H9 (cell line): ENCODE data around the gene ZNHIT6. TPM values are rescaled to one million over a fixed set of nuclear protein-coding genes. Genes with fewer than 3 reads are reported as not detected.

Source experiments
- DNase-seq: peaks from one replicate; pipeline ENCODE4 v3.0.0-alpha.2; 2017
- H2AFZ ChIP-seq: one replicate; pipeline ENCODE4 v1.6.1; 2013; ENCODE audit warnings: mild to moderate bottlenecking, low read length, control low read depth, moderate library complexity
- H2AK5ac ChIP-seq: 2 replicates; pipeline ENCODE4 v1.6.1; 2013; ENCODE audit warnings: low read length, control low read depth, mixed read lengths; ENCODE audit not compliant: insufficient read length
- H2BK120ac ChIP-seq: one replicate; pipeline ENCODE4 v1.6.1; 2013; ENCODE audit warnings: low read depth, mild to moderate bottlenecking, low read length, control low read depth, inconsistent platforms; ENCODE audit not compliant: poor library complexity, severe bottlenecking
- H2BK12ac ChIP-seq: 2 replicates; pipeline ENCODE4 v1.6.1; 2013; ENCODE audit warnings: low read length, control low read depth, mixed read lengths, low read depth; ENCODE audit not compliant: insufficient read length
- H2BK15ac ChIP-seq: 2 replicates; pipeline ENCODE4 v1.6.1; 2013; ENCODE audit warnings: low read depth, low read length, control low read depth
- H2BK20ac ChIP-seq: one replicate; pipeline ENCODE4 v1.6.1; 2013; ENCODE audit warnings: low read depth, mild to moderate bottlenecking, low read length, control low read depth, inconsistent platforms; ENCODE audit not compliant: poor library complexity, severe bottlenecking
- H2BK5ac ChIP-seq: 2 replicates; pipeline ENCODE4 v1.6.1; 2013; ENCODE audit warnings: low read length, control low read depth, mixed read lengths; ENCODE audit not compliant: insufficient read length
- H3K14ac ChIP-seq: 2 replicates; pipeline ENCODE4 v1.6.1; 2013; ENCODE audit warnings: low read length, control low read depth; ENCODE audit not compliant: insufficient read depth
- H3K18ac ChIP-seq: 2 replicates; pipeline ENCODE4 v1.6.1; 2013; ENCODE audit warnings: low read depth, mild to moderate bottlenecking, mixed read lengths, low read length, control low read depth; ENCODE audit not compliant: insufficient read length
- H3K23ac ChIP-seq: 2 replicates; pipeline ENCODE4 v1.6.1; 2013; ENCODE audit warnings: low read length, control low read depth, mixed read lengths, low read depth; ENCODE audit not compliant: insufficient read length
- H3K23me2 ChIP-seq: 2 replicates; pipeline ENCODE4 v1.6.1; 2013; ENCODE audit warnings: low read depth, mild to moderate bottlenecking, mixed read lengths, low read length, control low read depth; ENCODE audit not compliant: insufficient read length, poor library complexity, severe bottlenecking
- H3K27ac ChIP-seq: 2 replicates; pipeline ENCODE4 v1.5.1; 2013; ENCODE audit warnings: low read length, control low read depth, mixed read lengths, low read depth; ENCODE audit not compliant: insufficient read length
- H3K27me3 ChIP-seq: 2 replicates; pipeline ENCODE4 v1.6.1; 2013; ENCODE audit warnings: low read length, control low read depth, inconsistent platforms; ENCODE audit not compliant: insufficient read depth
- H3K4ac ChIP-seq: 2 replicates; pipeline ENCODE4 v1.6.1; 2013; ENCODE audit warnings: low read depth, mild to moderate bottlenecking, control low read depth, inconsistent platforms, low read length, moderate library complexity
- H3K4me1 ChIP-seq: 2 replicates; pipeline ENCODE4 v1.6.1; 2013; ENCODE audit warnings: low read length, control low read depth, inconsistent platforms; ENCODE audit not compliant: insufficient read depth
- H3K4me2 ChIP-seq: 2 replicates; pipeline ENCODE4 v1.6.1; 2013; ENCODE audit warnings: low read length, control low read depth, mixed read lengths; ENCODE audit not compliant: insufficient read length, insufficient read depth
- H3K56ac ChIP-seq: 2 replicates; pipeline ENCODE4 v1.6.1; 2013; ENCODE audit warnings: low read depth, mild to moderate bottlenecking, mixed read lengths, low read length, control low read depth; ENCODE audit not compliant: insufficient read length
- H3K79me1 ChIP-seq: 2 replicates; pipeline ENCODE4 v1.6.1; 2013; ENCODE audit warnings: low read depth, mild to moderate bottlenecking, moderate library complexity, low read length, control low read depth, inconsistent platforms; ENCODE audit not compliant: insufficient read depth, poor library complexity, severe bottlenecking
- H3K79me2 ChIP-seq: 2 replicates; pipeline ENCODE4 v1.6.1; 2013; ENCODE audit warnings: low read length, control low read depth, inconsistent platforms; ENCODE audit not compliant: insufficient read depth
- H3K9ac ChIP-seq: 2 replicates; pipeline ENCODE4 v1.6.1; 2013; ENCODE audit warnings: low read length, control low read depth, mixed read lengths; ENCODE audit not compliant: insufficient read length; ENCODE audit errors: extremely low read depth
- H3K9me3 ChIP-seq: one replicate; pipeline ENCODE4 v1.6.1; 2013; ENCODE audit warnings: low read depth, low read length, inconsistent platforms; ENCODE audit not compliant: control insufficient read depth
- H3T11ph ChIP-seq: one replicate; pipeline ENCODE4 v1.6.1; 2013; ENCODE audit warnings: mild to moderate bottlenecking, low read length, control low read depth, inconsistent platforms
- H4K20me1 ChIP-seq: one replicate; pipeline ENCODE4 v1.6.1; 2013; ENCODE audit not compliant: control insufficient read depth, insufficient read length, insufficient read depth
- H4K5ac ChIP-seq: 2 replicates; pipeline ENCODE4 v1.6.1; 2013; ENCODE audit warnings: low read depth, mild to moderate bottlenecking, mixed read lengths, low read length, control low read depth; ENCODE audit not compliant: insufficient read length
- H4K8ac ChIP-seq: replicated peaks from 2 replicates; pipeline ENCODE4 v1.6.1; 2013; ENCODE audit warnings: low read length, control low read depth, mixed read lengths, low read depth; ENCODE audit not compliant: insufficient read length
- H4K91ac ChIP-seq: 2 replicates; pipeline ENCODE4 v1.6.1; 2013; ENCODE audit warnings: low read depth, mild to moderate bottlenecking, moderate library complexity, mixed read lengths, low read length, control low read depth; ENCODE audit not compliant: insufficient read length
- H3K27ac Mint-ChIP-seq, 3 experiments: 2 replicates in 2 of 3; 3 replicates in 1 of 3; pipeline ENCODE4 v1.8.0; 2020 to 2021; ENCODE audit warnings: mixed read lengths in 3 of 3, mild to moderate bottlenecking in 1 of 3, moderate library complexity in 1 of 3
- H3K27me3 Mint-ChIP-seq: 2 replicates; pipeline ENCODE4 v1.8.0; 2021; ENCODE audit warnings: low read depth, mild to moderate bottlenecking, moderate library complexity, mixed read lengths
- H3K36me3 Mint-ChIP-seq, 3 experiments: 2 replicates in 2 of 3; 3 replicates in 1 of 3; pipeline ENCODE4 v1.8.0; 2020 to 2021; ENCODE audit warnings: low read depth in 3 of 3, mixed read lengths in 3 of 3; ENCODE audit not compliant: insufficient read depth in 1 of 3
- H3K4me1 Mint-ChIP-seq, 2 experiments: 2 replicates each; pipeline ENCODE4 v1.8.0; 2020; ENCODE audit warnings: mixed read lengths in 2 of 2
- H3K4me3 Mint-ChIP-seq, 2 experiments: 2 replicates in 1 of 2; 3 replicates in 1 of 2; pipeline ENCODE4 v1.8.0; 2020 to 2021; ENCODE audit warnings: mild to moderate bottlenecking in 2 of 2, mixed read lengths in 2 of 2, moderate library complexity in 1 of 2
- H3K9me3 Mint-ChIP-seq, 2 experiments: 2 replicates in 1 of 2; 3 replicates in 1 of 2; pipeline ENCODE4 v1.8.0; 2020; ENCODE audit warnings: mild to moderate bottlenecking in 2 of 2, mixed read lengths in 2 of 2, moderate library complexity in 1 of 2
- total RNA-seq: library from RNA; stranded (reverse); gene quantifications from 2 replicates; pipeline ENCODE4 v1.2.1, GENCODE V29; 2021
- TF ChIP-seq, protein P1 (sequence below): fragments of 200-600 bp; sonication (generic); conservative IDR thresholded peaks from 3 replicates; pipeline ENCODE4 v1.8.0; 2021; ENCODE audit warnings: antibody characterized with exemption, mild to moderate bottlenecking

Gene ZNHIT6
- total RNA-seq, 1 experiment from 2014 or later = 21.5 TPM

DNA sequence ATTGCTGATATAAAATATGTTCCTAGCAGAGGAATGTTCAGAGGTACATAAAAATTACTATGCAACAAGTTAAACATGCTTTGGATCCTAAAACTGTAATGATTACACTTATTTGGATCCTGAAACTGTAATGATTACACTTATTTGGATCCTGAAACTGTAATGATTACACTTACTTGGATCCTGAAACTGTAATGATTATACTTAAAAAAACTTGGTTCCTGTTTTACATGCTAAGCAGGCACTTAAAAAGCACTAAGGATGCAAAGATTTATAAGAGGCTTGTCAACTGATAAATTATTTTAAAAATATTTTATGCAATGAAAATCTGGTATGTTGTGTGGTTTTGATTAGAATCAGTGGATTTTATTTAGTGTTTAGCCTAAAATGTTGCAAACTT, 47.7 kb downstream of the ZNHIT6 start:
- Histone ChIP-seq H3K79me1 (no peaks in the 10 kb centered on the region), H4K5ac (no peak overlapping the region)

More for the DNA sequence above, 47.7 kb downstream of the ZNHIT6 start:
- Histone ChIP-seq H3K23ac (no peak overlapping the region), H2AK5ac (no peak overlapping the region), H2BK12ac (no peak overlapping the region), H2BK120ac (no peak overlapping the region), H3K9ac (no peak overlapping the region), H3K27me3 (no peaks in the 10 kb centered on the region), H2BK15ac (no peak overlapping the region), H3K23me2 (no peaks in the 10 kb centered on the region), H4K8ac (no peak overlapping the region), H3K9me3 (no peaks in the 10 kb centered on the region), H3K4me2 (no peak overlapping the region), H3K4me1 (no peaks in the 10 kb centered on the region), H3K14ac (no peak overlapping the region), H2BK5ac (no peak overlapping the region), H2AFZ (no peak overlapping the region), H3K4ac (no peak overlapping the region), H3K27ac (no peak overlapping the region), H3K56ac (no peak overlapping the region), H4K20me1 (no peaks in the 10 kb centered on the region), H3K79me2 (no peaks in the 10 kb centered on the region), H3T11ph (no peak overlapping the region), H4K91ac (no peak overlapping the region), H2BK20ac (no peak overlapping the region), H3K18ac (no peak overlapping the region)
- H3K27me3 Mint-ChIP-seq = no peaks in the 10 kb centered on the region
- peaks cover 0 to 5% of the 10 kb centered on the region in 2 experiments; a peak in 1 of 4 replicates for H3K4me1 Mint-ChIP-seq
- TF ChIP-seq, protein P1, sequence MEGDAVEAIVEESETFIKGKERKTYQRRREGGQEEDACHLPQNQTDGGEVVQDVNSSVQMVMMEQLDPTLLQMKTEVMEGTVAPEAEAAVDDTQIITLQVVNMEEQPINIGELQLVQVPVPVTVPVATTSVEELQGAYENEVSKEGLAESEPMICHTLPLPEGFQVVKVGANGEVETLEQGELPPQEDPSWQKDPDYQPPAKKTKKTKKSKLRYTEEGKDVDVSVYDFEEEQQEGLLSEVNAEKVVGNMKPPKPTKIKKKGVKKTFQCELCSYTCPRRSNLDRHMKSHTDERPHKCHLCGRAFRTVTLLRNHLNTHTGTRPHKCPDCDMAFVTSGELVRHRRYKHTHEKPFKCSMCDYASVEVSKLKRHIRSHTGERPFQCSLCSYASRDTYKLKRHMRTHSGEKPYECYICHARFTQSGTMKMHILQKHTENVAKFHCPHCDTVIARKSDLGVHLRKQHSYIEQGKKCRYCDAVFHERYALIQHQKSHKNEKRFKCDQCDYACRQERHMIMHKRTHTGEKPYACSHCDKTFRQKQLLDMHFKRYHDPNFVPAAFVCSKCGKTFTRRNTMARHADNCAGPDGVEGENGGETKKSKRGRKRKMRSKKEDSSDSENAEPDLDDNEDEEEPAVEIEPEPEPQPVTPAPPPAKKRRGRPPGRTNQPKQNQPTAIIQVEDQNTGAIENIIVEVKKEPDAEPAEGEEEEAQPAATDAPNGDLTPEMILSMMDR = no peak
- H3K9me3 Mint-ChIP-seq = no peaks in the 10 kb centered on the region
- H3K36me3 Mint-ChIP-seq = no peaks in the 10 kb centered on the region; a peak in 1 of 7 replicates
- H3K4me3 Mint-ChIP-seq = no peak overlapping the region
- H3K27ac Mint-ChIP-seq = no peak overlapping the region
- no peak for DNase-seq
